B cell (primary cell): ENCODE measurements around the gene SHOC2. TPM values are rescaled to one million over a fixed set of nuclear protein-coding genes. Genes with fewer than 3 reads are reported as not detected.

Experiments
- ATAC-seq: fragments of 200-7000 bp; cut with Tn5 transposase; one replicate; pipeline ENCODE4 v1.10.0; 2021; ENCODE audit warnings: low read depth, mild to moderate bottlenecking, moderate number of reproducible peaks, moderate library complexity
- CTCF ChIA-PET: fragments of 350-600 bp; sonication (Branson Sonifier 250); formaldehyde crosslinking; loops from one replicate; lab custom pipeline; 2021; ENCODE audit warnings: antibody characterized with exemption, inconsistent platforms; lab: Charles Lee
- POLR2A ChIA-PET: fragments of 350-600 bp; sonication (Branson Sonifier 250); formaldehyde crosslinking; loops from one replicate; lab custom pipeline; 2021; ENCODE audit warnings: antibody characterized with exemption; lab: Charles Lee
- DNase-seq: peaks from one replicate; pipeline ENCODE4 v3.0.0; 2013
- H2AFZ ChIP-seq: 2 replicates; pipeline ENCODE4 v1.6.1; 2012; ENCODE audit warnings: mild to moderate bottlenecking, low read depth, low read length; ENCODE audit not compliant: insufficient read depth, poor library complexity, severe bottlenecking
- H3K27ac ChIP-seq, 2 donors: 1 replicate in 1 of 2; 2 replicates in 1 of 2; pipeline ENCODE4 v1.5.1; 2012 to 2013; ENCODE audit warnings: low read length in 2 of 2, mild to moderate bottlenecking in 2 of 2, moderate library complexity in 1 of 2
- H3K27me3 ChIP-seq, 4 experiments: fragments of 200-600 bp in 1 of 4; sonication (generic) in 1 of 4; replicated peaks in 1 of 4; 1 replicate in 2 of 4; 2 replicates in 2 of 4; pipeline versions ENCODE4 v1.6.1 to v1.7.0; 2013 to 2016; ENCODE audit warnings: low read length in 3 of 4, mild to moderate bottlenecking in 2 of 4, mixed read lengths in 1 of 4, moderate library complexity in 1 of 4; ENCODE audit not compliant: insufficient read depth in 4 of 4, control insufficient read depth in 3 of 4; ENCODE audit errors: control extremely low read depth in 1 of 4
- H3K36me3 ChIP-seq, 2 experiments: replicated peaks in 1 of 2; 1 replicate in 1 of 2; 2 replicates in 1 of 2; pipeline versions ENCODE4 v1.6.1 to v1.7.1; 2013; ENCODE audit warnings: low read length in 1 of 2; ENCODE audit not compliant: insufficient read depth in 2 of 2, control insufficient read depth in 1 of 2; ENCODE audit errors: control extremely low read depth in 1 of 2, extremely low read depth in 1 of 2
- H3K4me1 ChIP-seq, 2 donors: fragments of 200-600 bp in 1 of 2; sonication (generic) in 1 of 2; 1 replicate in 1 of 2; 2 replicates in 1 of 2; pipeline versions ENCODE4 v1.5.1 to v1.6.1; 2013 to 2017; ENCODE audit warnings: low read length in 2 of 2; ENCODE audit not compliant: control insufficient read depth in 2 of 2, insufficient read depth in 2 of 2
- H3K4me2 ChIP-seq: replicated peaks from 2 replicates; pipeline ENCODE3; 2012; ENCODE audit warnings: mild to moderate bottlenecking, low read depth, low read length; ENCODE audit not compliant: poor library complexity, severe bottlenecking
- H3K4me3 ChIP-seq, 5 experiments: fragments of 200-600 bp in 1 of 5; sonication (generic) in 1 of 5; 1 replicate in 3 of 5; 2 replicates in 2 of 5; pipeline versions ENCODE4 v1.5.1 to v1.7.0; 2011 to 2016; ENCODE audit warnings: low read length in 4 of 5, mild to moderate bottlenecking in 4 of 5, low read depth in 2 of 5, control low read depth in 1 of 5, moderate library complexity in 1 of 5; ENCODE audit not compliant: insufficient read depth in 1 of 5; ENCODE audit errors: control extremely low read depth in 1 of 5, extremely low read depth in 1 of 5
- H3K79me2 ChIP-seq: fragments of 200-600 bp; sonication (generic); one replicate; pipeline ENCODE4 v1.6.0; 2016; ENCODE audit warnings: low read length; ENCODE audit not compliant: control insufficient read depth, insufficient read depth
- H3K9ac ChIP-seq: fragments of 200-600 bp; sonication (generic); 2 replicates; pipeline ENCODE4 v1.6.1; 2017; ENCODE audit warnings: mild to moderate bottlenecking, low read length, moderate library complexity
- H3K9me3 ChIP-seq, 3 donors: one replicate each; pipeline versions ENCODE4 v1.6.1 to v1.7.1; 2013; ENCODE audit warnings: low read length in 2 of 3; ENCODE audit not compliant: control insufficient read depth in 2 of 3, insufficient read depth in 1 of 3; ENCODE audit errors: control extremely low read depth in 1 of 3
- H4K20me1 ChIP-seq: 2 replicates; pipeline ENCODE4 v1.6.0; 2012; ENCODE audit warnings: mild to moderate bottlenecking, low read length; ENCODE audit not compliant: insufficient read depth, control insufficient read depth, poor library complexity, severe bottlenecking
- H3K27ac Mint-ChIP-seq: one replicate; pipeline ENCODE4 v1.8.0; 2021; ENCODE audit warnings: mixed read lengths
- H3K27me3 Mint-ChIP-seq: one replicate; pipeline ENCODE4 v1.8.0; 2021; ENCODE audit warnings: mixed read lengths
- H3K4me1 Mint-ChIP-seq: one replicate; pipeline ENCODE4 v1.8.0; 2021; ENCODE audit warnings: mixed read lengths
- H3K4me3 Mint-ChIP-seq: one replicate; pipeline ENCODE4 v1.8.0; 2021; ENCODE audit warnings: mixed read lengths
- H3K9me3 Mint-ChIP-seq: one replicate; pipeline ENCODE4 v1.8.0; 2022; ENCODE audit warnings: mixed read lengths; ENCODE audit not compliant: insufficient read depth
- CTCF ChIP-seq: fragments of 200-600 bp; IDR thresholded peaks from one replicate; pipeline ENCODE4 v1.8.0; 2022; ENCODE audit warnings: antibody characterized with exemption, mild to moderate bottlenecking
- EZH2 ChIP-seq: IDR thresholded peaks from 2 replicates; pipeline ENCODE4 v1.6.1; 2012; ENCODE audit warnings: borderline replicate concordance, low read depth, mild to moderate bottlenecking, moderate library complexity, low read length; ENCODE audit not compliant: insufficient read depth, poor library complexity, severe bottlenecking
- WGBS: methylation state at CpG from one replicate; pipeline ENCODE4 v1.1.5; 2013; ENCODE audit warnings: missing lambda C conversion rate; ENCODE audit not compliant: insufficient coverage; 5-methylcytosine and 5-hydroxymethylcytosine counted together
- intact Hi-C: fragments of 100-400 bp; cut with micrococcal nuclease; formaldehyde crosslinking; loops from one replicate; pipeline ENCODE4 v1.10.0; 2022
- polyA plus RNA-seq: library from polyadenylated mRNA; depleted of rRNA; stranded (reverse); fragments of >200 nt; gene quantifications from 2 replicates; pipeline ENCODE4 v1.2.3, GENCODE V29; 2012
- total RNA-seq, 2 donors: library from RNA; stranded (reverse); fragments of 120-200 nt in 1 of 2; gene quantifications; 1 replicate in 1 of 2; 2 replicates in 1 of 2; pipeline versions ENCODE4 v1.2.3 to v1.2.4, GENCODE V29; 2013 to 2022

Gene SHOC2
- total and polyA plus RNA-seq, 2 donors (not counting 1 experiment from before 2014, with no cell fraction given) = 13.3 to 116 TPM

- WGBS = no CpG with 5 or more reads among the region's 2 CpGs
- Histone ChIP-seq H3K4me2 (no peak overlapping the region), H3K4me1 (peaks cover 4 to 33% of the 10 kb centered on the region in 2 donors), H3K27ac (no peak overlapping the region), H3K79me2 (peaks cover 90% of the 10 kb centered on the region), H3K4me3 (no peak overlapping the region), H3K9ac (no peak overlapping the region), H3K27me3 (no peaks in the 10 kb centered on the region), H2AFZ (no peak overlapping the region), H4K20me1 (peaks cover 33% of the 10 kb centered on the region), H3K36me3 (peaks cover 0 to 16% of the 10 kb centered on the region in 2 experiments), H3K9me3 (no peaks in the 10 kb centered on the region)
- no peak overlapping the region for H3K4me3 Mint-ChIP-seq
- no peak overlapping the region for H3K27ac Mint-ChIP-seq
- POLR2A ChIA-PET = no interaction called here
- CTCF ChIA-PET = no interaction called here
- intact Hi-C loops = no loop called here
- H3K4me1 Mint-ChIP-seq = peaks cover 68% of the 10 kb centered on the region
- TF ChIP-seq CTCF = no peak
- TF ChIP-seq EZH2 = no peak
- no peaks in the 10 kb centered on the region for H3K27me3 Mint-ChIP-seq
- H3K9me3 Mint-ChIP-seq = no peaks in the 10 kb centered on the region
- DNase-seq = no peak
- no peak for ATAC-seq
Measured at GRCh38 chr10:110969183-110969582, 49.8 kb downstream of the SHOC2 start.

- no peak overlapping the region for H3K27ac ChIP-seq
- ChIA-PET CTCF (no interaction called here), POLR2A (no interaction called here)
- no peaks in the 10 kb centered on the region for H3K9me3 ChIP-seq
- H3K4me1 ChIP-seq = peaks cover 4 to 24% of the 10 kb centered on the region in 2 donors
- H3K4me2 ChIP-seq = no peak overlapping the region
- peaks cover 61% of the 10 kb centered on the region for H3K4me1 Mint-ChIP-seq
- ATAC-seq (no peak), DNase-seq (no peak)
- H3K27ac Mint-ChIP-seq = no peak overlapping the region
- peaks cover 0 to 9% of the 10 kb centered on the region in 2 experiments for H3K36me3 ChIP-seq
- H3K27me3 Mint-ChIP-seq = no peaks in the 10 kb centered on the region
- intact Hi-C loops = loop anchor here (5.0 kb wide), 1 partner anchor 49 kb away; no protein-coding TSS in a partner anchor
- no peak overlapping the region for H3K4me3 ChIP-seq
- peaks cover 90% of the 10 kb centered on the region for H3K79me2 ChIP-seq
- no peaks in the 10 kb centered on the region for H3K9me3 Mint-ChIP-seq
- H2AFZ ChIP-seq = no peak overlapping the region
- H4K20me1 ChIP-seq = peaks cover 42% of the 10 kb centered on the region
- no peak for TF ChIP-seq EZH2
- no peak overlapping the region for H3K9ac ChIP-seq
- no peaks in the 10 kb centered on the region for H3K27me3 ChIP-seq
- H3K4me3 Mint-ChIP-seq = no peak overlapping the region
Measured at GRCh38 chr10:110971638-110972037, 52.2 kb downstream of the SHOC2 start.
